Measurements from ENCODE around the gene PRG2. TPM values are rescaled to one million over a fixed set of nuclear protein-coding genes. Genes with fewer than 3 reads are reported as not detected.

The PRG2 gene
- total RNA-seq, 4 donors from 2014 or later: 1.0 TPM; not detected in 3

- TF ChIP-seq, protein P1, sequence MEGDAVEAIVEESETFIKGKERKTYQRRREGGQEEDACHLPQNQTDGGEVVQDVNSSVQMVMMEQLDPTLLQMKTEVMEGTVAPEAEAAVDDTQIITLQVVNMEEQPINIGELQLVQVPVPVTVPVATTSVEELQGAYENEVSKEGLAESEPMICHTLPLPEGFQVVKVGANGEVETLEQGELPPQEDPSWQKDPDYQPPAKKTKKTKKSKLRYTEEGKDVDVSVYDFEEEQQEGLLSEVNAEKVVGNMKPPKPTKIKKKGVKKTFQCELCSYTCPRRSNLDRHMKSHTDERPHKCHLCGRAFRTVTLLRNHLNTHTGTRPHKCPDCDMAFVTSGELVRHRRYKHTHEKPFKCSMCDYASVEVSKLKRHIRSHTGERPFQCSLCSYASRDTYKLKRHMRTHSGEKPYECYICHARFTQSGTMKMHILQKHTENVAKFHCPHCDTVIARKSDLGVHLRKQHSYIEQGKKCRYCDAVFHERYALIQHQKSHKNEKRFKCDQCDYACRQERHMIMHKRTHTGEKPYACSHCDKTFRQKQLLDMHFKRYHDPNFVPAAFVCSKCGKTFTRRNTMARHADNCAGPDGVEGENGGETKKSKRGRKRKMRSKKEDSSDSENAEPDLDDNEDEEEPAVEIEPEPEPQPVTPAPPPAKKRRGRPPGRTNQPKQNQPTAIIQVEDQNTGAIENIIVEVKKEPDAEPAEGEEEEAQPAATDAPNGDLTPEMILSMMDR (IDR thresholded peaks at IDR 0.05; ENCODE audit: low read depth): no peak
Observed at GRCh38 chr11:57342702-57343101, 47.7 kb downstream of the PRG2 start.

GRCh38 chr11:57341250-57341808 is 49.1 kb downstream of the PRG2 start:
- TF ChIP-seq, protein P1 (IDR thresholded peaks at IDR 0.05; ENCODE audit: low read depth): no peak

DNA sequence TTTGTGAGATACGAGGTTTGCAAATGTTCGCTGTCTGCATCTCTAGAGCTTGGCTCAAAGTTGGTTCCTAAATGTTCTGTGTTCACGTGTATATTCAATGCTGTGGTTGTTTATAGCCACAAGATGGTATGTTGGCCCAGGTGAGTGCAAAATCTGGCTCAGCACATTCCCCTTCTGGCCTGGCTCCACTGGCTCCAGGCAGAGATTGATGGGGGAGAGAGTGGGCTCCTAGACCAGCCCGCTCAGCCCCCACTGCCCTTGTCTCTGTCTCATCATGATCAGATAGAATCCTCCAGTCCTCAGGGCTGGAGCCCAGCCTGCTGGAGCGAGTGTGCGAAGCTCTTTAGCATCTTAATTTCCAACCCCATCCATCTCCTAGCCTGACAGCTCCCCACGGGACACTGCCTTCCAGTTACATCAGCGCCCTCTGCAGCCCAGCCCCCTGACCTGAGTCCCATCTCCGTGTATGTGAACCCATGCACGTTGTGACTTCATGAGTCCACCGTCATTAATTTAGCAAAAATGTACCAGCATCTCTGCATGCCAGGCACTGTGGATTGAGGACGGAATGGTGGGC is 50.3 kb downstream of the PRG2 start:
- TF ChIP-seq, protein P1 (IDR thresholded peaks at IDR 0.05; ENCODE audit: low read depth): no peak

- TF ChIP-seq, protein P1 (IDR thresholded peaks at IDR 0.05; ENCODE audit: low read depth): no peak
Observed at GRCh38 chr11:57339328-57339727, 51.1 kb downstream of the PRG2 start.

DNA sequence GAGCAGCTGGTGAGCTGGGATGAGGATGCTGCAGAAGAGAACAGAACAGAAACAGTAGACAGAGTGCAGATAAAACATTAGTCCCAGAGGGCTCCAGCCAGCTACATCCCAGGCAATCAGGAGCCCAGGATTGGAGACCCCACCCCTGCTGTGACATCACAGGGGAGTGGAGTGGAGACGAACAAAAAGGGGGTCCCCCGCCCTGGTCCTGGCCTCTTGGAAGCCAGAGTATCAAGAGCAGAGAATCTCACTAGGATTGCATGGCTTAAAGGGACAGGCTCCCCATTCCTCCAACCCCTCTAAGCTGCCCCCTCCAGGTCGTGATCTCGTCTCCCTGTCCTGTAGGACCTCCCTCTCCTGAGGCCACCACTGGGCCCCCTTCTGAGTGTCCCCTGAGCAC is 52.3 kb downstream of the PRG2 start, which contains the start of gene P2RX3:
P2RX3 (plus strand) TSS at position 211 of the 400 bp plus-strand sequence. CDS start 199 bp downstream, outside the sequence.
- TF ChIP-seq, protein P1 (IDR thresholded peaks at IDR 0.05; ENCODE audit: low read depth): no peak

Other genes starting within 250 kb of the PRG2 start
- not detected for gene LRRC55, start 208.7 kb downstream of the PRG2 start, total RNA-seq
- gene APLNR, start 153.4 kb downstream of the PRG2 start, total RNA-seq: 1 to 10 TPM in 3 of 4 donors, under 1 TPM in 1; 0.82 to 1.7 (median 1.1) TPM
- 100 to 1,000 TPM in 1 of 4 donors, 10 to 100 TPM in 3; 62.0 to 193 (median 85.7) TPM for gene TNKS1BP1, start 65.7 kb downstream of the PRG2 start, total RNA-seq
- 10 to 100 TPM; 41.3 to 78.7 (median 56.5) TPM for gene SSRP1, start 54.8 kb downstream of the PRG2 start, total RNA-seq
- gene P2RX3, start 52.3 kb downstream of the PRG2 start, total RNA-seq: under 1 TPM in 1 of 4 donors, not detected in 3; 0.34 TPM
- gene PRG3, start 9.5 kb downstream of the PRG2 start, total RNA-seq: not detected
- 100 to 1,000 TPM in 1 of 4 donors, 10 to 100 TPM in 3; 50.1 to 108 (median 80.2) TPM for gene SLC43A3, start 36.5 kb upstream of the PRG2 start, total RNA-seq
- gene RTN4RL2, start 69.9 kb upstream of the PRG2 start, total RNA-seq: under 1 TPM in 3 of 4 donors, not detected in 1; 0.38 to 0.82 (median 0.68) TPM
- gene SLC43A1, start 125.1 kb upstream of the PRG2 start, total RNA-seq: 10 to 100 TPM in 3 of 4 donors, 1 to 10 TPM in 1; 9.8 to 25.1 (median 18.3) TPM
- 10 to 100 TPM; 34.4 to 47.6 (median 36.7) TPM for gene TIMM10, start 140.1 kb upstream of the PRG2 start, total RNA-seq
- gene SMTNL1, start 146.9 kb upstream of the PRG2 start, total RNA-seq: not detected
- 10 to 100 TPM; 21.8 to 60.7 (median 33.6) TPM for gene UBE2L6, start 177.0 kb upstream of the PRG2 start, total RNA-seq
- gene SERPING1, start 207.0 kb upstream of the PRG2 start, total RNA-seq: 100 to 1,000 TPM; 318 to 653 (median 616) TPM

All from subcutaneous adipose tissue (tissue), 4 donors.